H1 (cell line): ENCODE measurements around the gene SOST. TPM values are rescaled to one million over a fixed set of nuclear protein-coding genes. Genes with fewer than 3 reads are reported as not detected.

ENCODE experiments used
- BCL11A ChIP-seq, 2 experiments: IDR thresholded peaks; one replicate each; pipeline ENCODE4 v1.6.1; 2011; ENCODE audit warnings: low read depth in 2 of 2, low read length in 2 of 2, mild to moderate bottlenecking in 2 of 2
- CHD2 ChIP-seq: IDR thresholded peaks from 2 replicates; pipeline ENCODE4 v1.6.1; 2012; ENCODE audit warnings: low read length, improper control_type of control experiment
- CREB1 ChIP-seq: IDR thresholded peaks from 2 replicates; pipeline ENCODE4 v1.6.1; 2012; ENCODE audit warnings: inconsistent platforms
- CTCF ChIP-seq, 3 experiments: IDR thresholded peaks; 1 replicate in 2 of 3; 2 replicates in 1 of 3; pipeline versions ENCODE4 v1.5.1 to v1.6.1; 2011; ENCODE audit warnings: low read length in 3 of 3, mild to moderate bottlenecking in 3 of 3, inconsistent platforms in 2 of 3, low read depth in 1 of 3, moderate library complexity in 1 of 3; ENCODE audit not compliant: insufficient read depth in 1 of 3; ENCODE audit errors: control extremely low read depth in 1 of 3
- POU5F1 ChIP-seq: IDR thresholded peaks from 2 replicates; pipeline ENCODE4 v1.6.1; 2011; ENCODE audit warnings: low read depth, mild to moderate bottlenecking, low read length, moderate library complexity
- SAP30 ChIP-seq: fragments of 300-600 bp; sonication (generic); IDR thresholded peaks from 2 replicates; pipeline ENCODE4 v1.7.1; 2012; ENCODE audit warnings: low read length, moderate library complexity, mild to moderate bottlenecking, inconsistent platforms; ENCODE audit not compliant: insufficient read depth, insufficient replicate concordance
- SP1 ChIP-seq: IDR thresholded peaks from 2 replicates; pipeline ENCODE4 v1.6.1; 2011; ENCODE audit warnings: low read depth, low read length
- polyA plus RNA-seq, 7 experiments: library from polyadenylated mRNA; depleted of rRNA in 3 of 7; stranded (reverse) in 5 of 7; unstranded in 2 of 7; fragments of >200 nt in 5 of 7; fragments of 200-250 nt in 2 of 7; gene quantifications; 1 replicate in 5 of 7; 2 replicates in 1 of 7; 4 replicates in 1 of 7; pipeline versions ENCODE4 v1.2.1 to v1.2.3, GENCODE V29; 2011 to 2013; ENCODE audit warnings: missing spikeins in 2 of 7, mixed read lengths in 2 of 7
- total RNA-seq: library from RNA; stranded (reverse); fragmentation: NEBNext Ultra II Directional; extraction: Animal tissue kit (Norgen Biotek cat#: 25700); gene quantifications from 2 replicates; pipeline ENCODE4 v1.2.1, GENCODE V29; 2021

The SOST gene
- total and polyA plus RNA-seq, 2 of the 8 experiments (the other 6 are each of a cell fraction or from before 2014, with no cell fraction given): 0.08 TPM; not detected in 1

GRCh38 chr17:43718544-43718943 is 40.0 kb downstream of the SOST start (continued):
- TF ChIP-seq POU5F1 (no peak), CHD2 (no peak), CREB1 (no peak), SP1 (no peak), CTCF (IDR thresholded peaks at IDR 0.05; ENCODE audit: control extremely low read depth in 1 of 3, insufficient read depth in 1 of 3, low read depth in 1 of 3, low read length in 3 of 3) (no peak), SAP30 (no peak), BCL11A (IDR thresholded peaks at IDR 0.05; ENCODE audit: low read depth in 2 of 2, low read length in 2 of 2) (no peak)
- TF ChIP-seq, all 59 proteins: peak for 0
